B cell (primary cell): ENCODE results near the gene HOXC9. TPM values are rescaled to one million over a fixed set of nuclear protein-coding genes. Genes with fewer than 3 reads are reported as not detected.

Experiments used
- ATAC-seq: fragments of 200-7000 bp; cut with Tn5 transposase; one replicate; pipeline ENCODE4 v1.10.0; 2021; ENCODE audit warnings: low read depth, mild to moderate bottlenecking, moderate number of reproducible peaks, moderate library complexity
- CTCF ChIA-PET: fragments of 350-600 bp; sonication (Branson Sonifier 250); formaldehyde crosslinking; loops from one replicate; lab custom pipeline; 2021; ENCODE audit warnings: antibody characterized with exemption, inconsistent platforms; lab: Charles Lee
- POLR2A ChIA-PET: fragments of 350-600 bp; sonication (Branson Sonifier 250); formaldehyde crosslinking; loops from one replicate; lab custom pipeline; 2021; ENCODE audit warnings: antibody characterized with exemption; lab: Charles Lee
- DNase-seq: peaks from one replicate; pipeline ENCODE4 v3.0.0; 2013
- H2AFZ ChIP-seq: 2 replicates; pipeline ENCODE4 v1.6.1; 2012; ENCODE audit warnings: mild to moderate bottlenecking, low read depth, low read length; ENCODE audit not compliant: insufficient read depth, poor library complexity, severe bottlenecking
- H3K27ac ChIP-seq, 2 donors: 1 replicate in 1 of 2; 2 replicates in 1 of 2; pipeline ENCODE4 v1.5.1; 2012 to 2013; ENCODE audit warnings: low read length in 2 of 2, mild to moderate bottlenecking in 2 of 2, moderate library complexity in 1 of 2
- H3K27me3 ChIP-seq, 4 experiments: fragments of 200-600 bp in 1 of 4; sonication (generic) in 1 of 4; replicated peaks in 1 of 4; 1 replicate in 2 of 4; 2 replicates in 2 of 4; pipeline versions ENCODE4 v1.6.1 to v1.7.0; 2013 to 2016; ENCODE audit warnings: low read length in 3 of 4, mild to moderate bottlenecking in 2 of 4, mixed read lengths in 1 of 4, moderate library complexity in 1 of 4; ENCODE audit not compliant: insufficient read depth in 4 of 4, control insufficient read depth in 3 of 4; ENCODE audit errors: control extremely low read depth in 1 of 4
- H3K36me3 ChIP-seq, 2 experiments: replicated peaks in 1 of 2; 1 replicate in 1 of 2; 2 replicates in 1 of 2; pipeline versions ENCODE4 v1.6.1 to v1.7.1; 2013; ENCODE audit warnings: low read length in 1 of 2; ENCODE audit not compliant: insufficient read depth in 2 of 2, control insufficient read depth in 1 of 2; ENCODE audit errors: control extremely low read depth in 1 of 2, extremely low read depth in 1 of 2
- H3K4me1 ChIP-seq, 2 donors: fragments of 200-600 bp in 1 of 2; sonication (generic) in 1 of 2; 1 replicate in 1 of 2; 2 replicates in 1 of 2; pipeline versions ENCODE4 v1.5.1 to v1.6.1; 2013 to 2017; ENCODE audit warnings: low read length in 2 of 2; ENCODE audit not compliant: control insufficient read depth in 2 of 2, insufficient read depth in 2 of 2
- H3K4me2 ChIP-seq: replicated peaks from 2 replicates; pipeline ENCODE3; 2012; ENCODE audit warnings: mild to moderate bottlenecking, low read depth, low read length; ENCODE audit not compliant: poor library complexity, severe bottlenecking
- H3K4me3 ChIP-seq, 5 experiments: fragments of 200-600 bp in 1 of 5; sonication (generic) in 1 of 5; 1 replicate in 3 of 5; 2 replicates in 2 of 5; pipeline versions ENCODE4 v1.5.1 to v1.7.0; 2011 to 2016; ENCODE audit warnings: low read length in 4 of 5, mild to moderate bottlenecking in 4 of 5, low read depth in 2 of 5, control low read depth in 1 of 5, moderate library complexity in 1 of 5; ENCODE audit not compliant: insufficient read depth in 1 of 5; ENCODE audit errors: control extremely low read depth in 1 of 5, extremely low read depth in 1 of 5
- H3K79me2 ChIP-seq: fragments of 200-600 bp; sonication (generic); one replicate; pipeline ENCODE4 v1.6.0; 2016; ENCODE audit warnings: low read length; ENCODE audit not compliant: control insufficient read depth, insufficient read depth
- H3K9ac ChIP-seq: fragments of 200-600 bp; sonication (generic); 2 replicates; pipeline ENCODE4 v1.6.1; 2017; ENCODE audit warnings: mild to moderate bottlenecking, low read length, moderate library complexity
- H3K9me3 ChIP-seq, 3 donors: one replicate each; pipeline versions ENCODE4 v1.6.1 to v1.7.1; 2013; ENCODE audit warnings: low read length in 2 of 3; ENCODE audit not compliant: control insufficient read depth in 2 of 3, insufficient read depth in 1 of 3; ENCODE audit errors: control extremely low read depth in 1 of 3
- H4K20me1 ChIP-seq: 2 replicates; pipeline ENCODE4 v1.6.0; 2012; ENCODE audit warnings: mild to moderate bottlenecking, low read length; ENCODE audit not compliant: insufficient read depth, control insufficient read depth, poor library complexity, severe bottlenecking
- H3K27ac Mint-ChIP-seq: one replicate; pipeline ENCODE4 v1.8.0; 2021; ENCODE audit warnings: mixed read lengths
- H3K27me3 Mint-ChIP-seq: one replicate; pipeline ENCODE4 v1.8.0; 2021; ENCODE audit warnings: mixed read lengths
- H3K4me1 Mint-ChIP-seq: one replicate; pipeline ENCODE4 v1.8.0; 2021; ENCODE audit warnings: mixed read lengths
- H3K4me3 Mint-ChIP-seq: one replicate; pipeline ENCODE4 v1.8.0; 2021; ENCODE audit warnings: mixed read lengths
- H3K9me3 Mint-ChIP-seq: one replicate; pipeline ENCODE4 v1.8.0; 2022; ENCODE audit warnings: mixed read lengths; ENCODE audit not compliant: insufficient read depth
- EZH2 ChIP-seq: IDR thresholded peaks from 2 replicates; pipeline ENCODE4 v1.6.1; 2012; ENCODE audit warnings: borderline replicate concordance, low read depth, mild to moderate bottlenecking, moderate library complexity, low read length; ENCODE audit not compliant: insufficient read depth, poor library complexity, severe bottlenecking
- WGBS: methylation state at CpG from one replicate; pipeline ENCODE4 v1.1.5; 2013; ENCODE audit warnings: missing lambda C conversion rate; ENCODE audit not compliant: insufficient coverage; 5-methylcytosine and 5-hydroxymethylcytosine counted together
- intact Hi-C: fragments of 100-400 bp; cut with micrococcal nuclease; formaldehyde crosslinking; loops from one replicate; pipeline ENCODE4 v1.10.0; 2022
- polyA plus RNA-seq: library from polyadenylated mRNA; depleted of rRNA; stranded (reverse); fragments of >200 nt; gene quantifications from 2 replicates; pipeline ENCODE4 v1.2.3, GENCODE V29; 2012
- total RNA-seq, 2 donors: library from RNA; stranded (reverse); fragments of 120-200 nt in 1 of 2; gene quantifications; 1 replicate in 1 of 2; 2 replicates in 1 of 2; pipeline versions ENCODE4 v1.2.3 to v1.2.4, GENCODE V29; 2013 to 2022
- TF ChIP-seq, protein P1 (sequence below): fragments of 200-600 bp; IDR thresholded peaks from one replicate; pipeline ENCODE4 v1.8.0; 2022; ENCODE audit warnings: antibody characterized with exemption, mild to moderate bottlenecking

HOXC9 gene
- total and polyA plus RNA-seq, 2 donors (not counting 1 experiment from before 2014, with no cell fraction given) = not detected

DNA sequence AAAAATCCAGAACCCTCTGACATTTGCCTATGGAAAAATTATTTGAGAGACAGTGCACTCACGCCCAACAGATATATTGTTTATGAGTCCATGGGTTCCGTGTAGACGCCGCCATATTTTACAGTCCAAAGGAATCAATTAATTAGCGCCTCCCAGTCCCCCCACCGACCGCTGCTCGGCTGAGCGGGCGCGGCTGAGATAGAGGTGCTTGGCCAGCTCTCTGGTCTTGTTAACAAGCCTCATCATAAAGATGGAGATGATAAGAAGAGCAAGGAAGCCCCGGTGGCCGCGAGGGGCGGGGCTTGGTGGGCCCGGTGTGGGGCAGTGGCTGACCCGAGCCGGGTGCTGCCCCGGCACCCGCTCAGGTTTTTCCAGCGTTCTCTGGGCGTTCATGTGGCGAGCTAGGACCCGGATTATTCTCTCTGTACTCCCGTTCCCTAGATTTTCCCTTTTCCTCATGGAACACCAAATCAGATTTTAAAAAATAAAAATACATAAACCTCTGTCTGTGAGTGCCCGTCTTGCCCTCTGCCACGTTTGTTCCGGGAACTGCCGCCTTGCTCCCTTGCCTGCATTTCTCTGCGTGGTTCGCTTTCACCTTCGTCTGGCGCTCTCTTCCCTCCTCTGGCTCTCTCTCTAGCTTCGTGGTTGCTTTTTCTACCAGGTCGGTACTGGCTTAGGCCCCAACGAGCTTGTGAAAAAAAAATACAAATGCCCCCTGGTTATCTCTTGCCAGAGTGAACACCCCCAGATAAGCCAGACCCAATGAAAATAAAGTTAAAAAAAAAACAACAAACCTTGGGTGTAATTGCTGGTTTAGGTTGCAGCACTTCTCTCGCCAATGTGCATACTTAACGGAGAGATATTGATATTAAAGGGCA, 36.3 kb upstream of the HOXC9 start:
- 16% methylated on average over 24 of the region's 38 CpGs for WGBS
- no peak for TF ChIP-seq EZH2
- TF ChIP-seq, protein P1, sequence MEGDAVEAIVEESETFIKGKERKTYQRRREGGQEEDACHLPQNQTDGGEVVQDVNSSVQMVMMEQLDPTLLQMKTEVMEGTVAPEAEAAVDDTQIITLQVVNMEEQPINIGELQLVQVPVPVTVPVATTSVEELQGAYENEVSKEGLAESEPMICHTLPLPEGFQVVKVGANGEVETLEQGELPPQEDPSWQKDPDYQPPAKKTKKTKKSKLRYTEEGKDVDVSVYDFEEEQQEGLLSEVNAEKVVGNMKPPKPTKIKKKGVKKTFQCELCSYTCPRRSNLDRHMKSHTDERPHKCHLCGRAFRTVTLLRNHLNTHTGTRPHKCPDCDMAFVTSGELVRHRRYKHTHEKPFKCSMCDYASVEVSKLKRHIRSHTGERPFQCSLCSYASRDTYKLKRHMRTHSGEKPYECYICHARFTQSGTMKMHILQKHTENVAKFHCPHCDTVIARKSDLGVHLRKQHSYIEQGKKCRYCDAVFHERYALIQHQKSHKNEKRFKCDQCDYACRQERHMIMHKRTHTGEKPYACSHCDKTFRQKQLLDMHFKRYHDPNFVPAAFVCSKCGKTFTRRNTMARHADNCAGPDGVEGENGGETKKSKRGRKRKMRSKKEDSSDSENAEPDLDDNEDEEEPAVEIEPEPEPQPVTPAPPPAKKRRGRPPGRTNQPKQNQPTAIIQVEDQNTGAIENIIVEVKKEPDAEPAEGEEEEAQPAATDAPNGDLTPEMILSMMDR = no peak
- peaks cover 90% of the 10 kb centered on the region for H3K27me3 Mint-ChIP-seq
- intact Hi-C loops = no loop called here
- no peak overlapping the region for H3K4me3 Mint-ChIP-seq
- H3K4me2 ChIP-seq = no peak overlapping the region
- H4K20me1 ChIP-seq = no peaks in the 10 kb centered on the region
- H3K9ac ChIP-seq = no peak overlapping the region
- DNase-seq (no peak), ATAC-seq (no peak)
- POLR2A ChIA-PET = no interaction called here
- no peak overlapping the region for H3K27ac Mint-ChIP-seq
- CTCF ChIA-PET = interaction anchor here (0.6 kb wide), 1 partner anchor 42 kb away, joined by 3 read pairs; no protein-coding TSS in a partner anchor
- peaks cover 1 to 66% (median 3%) of the 10 kb centered on the region in 3 donors for H3K9me3 ChIP-seq
- H3K27me3 ChIP-seq = peaks cover 1 to 99% (median 91%) of the 10 kb centered on the region in 4 experiments
- no peak overlapping the region for H3K4me3 ChIP-seq
- H3K4me1 Mint-ChIP-seq = peaks cover 23% of the 10 kb centered on the region
- no peaks in the 10 kb centered on the region for H3K36me3 ChIP-seq
- H3K27ac ChIP-seq = no peak overlapping the region
- H3K9me3 Mint-ChIP-seq = no peaks in the 10 kb centered on the region
- H3K79me2 ChIP-seq = no peaks in the 10 kb centered on the region
- peaks cover 28 to 49% of the 10 kb centered on the region in 2 donors for H3K4me1 ChIP-seq
- no peak overlapping the region for H2AFZ ChIP-seq

DNA sequence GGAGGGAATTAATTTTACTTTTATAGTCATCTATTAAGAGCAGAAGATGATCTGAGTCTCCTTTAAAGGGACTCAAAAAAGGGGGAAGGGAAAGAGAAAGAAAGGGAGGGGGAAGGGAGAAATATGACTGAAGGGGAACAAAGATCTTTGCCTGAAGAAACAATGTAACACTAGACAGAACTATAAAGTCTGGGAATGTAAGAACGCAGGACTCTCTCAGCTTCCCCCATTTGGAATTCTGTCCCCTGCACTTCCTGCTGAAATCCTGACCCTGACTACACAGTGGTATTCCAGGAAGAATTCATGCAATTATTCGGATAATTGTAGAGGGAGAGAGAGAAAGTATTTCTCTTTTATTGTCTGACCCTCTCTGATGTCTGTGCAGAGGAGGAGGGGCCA, 35.6 kb upstream of the HOXC9 start:
- ChIA-PET POLR2A (interaction anchor here (0.6 kb wide), 1 partner anchor 45 kb away, joined by 5 read pairs; the partner anchor contains the start of gene HOXC8), CTCF (interaction anchor here (0.6 kb wide), 1 partner anchor 41 kb away, joined by 3 read pairs; no protein-coding TSS in a partner anchor)
- intact Hi-C loops = no loop called here
- Histone ChIP-seq H3K79me2 (no peaks in the 10 kb centered on the region), H3K27ac (no peak overlapping the region), H3K9me3 (peaks cover 1 to 70% (median 3%) of the 10 kb centered on the region in 3 donors), H4K20me1 (no peaks in the 10 kb centered on the region), H3K9ac (no peak overlapping the region), H3K36me3 (no peaks in the 10 kb centered on the region), H3K27me3 (peaks cover 1 to 99% (median 92%) of the 10 kb centered on the region in 4 experiments), H2AFZ (no peak overlapping the region), H3K4me3 (no peak overlapping the region), H3K4me2 (no peak overlapping the region), H3K4me1 (peaks cover 28 to 53% of the 10 kb centered on the region in 2 donors)
- DNase-seq = no peak
- Mint-ChIP-seq H3K9me3 (no peaks in the 10 kb centered on the region), H3K27ac (no peak overlapping the region), H3K4me1 (peaks cover 23% of the 10 kb centered on the region), H3K4me3 (no peak overlapping the region), H3K27me3 (peaks cover 90% of the 10 kb centered on the region)
- no CpG with 5 or more reads among the region's 2 CpGs for WGBS
- ATAC-seq = no peak
- TF ChIP-seq EZH2 = no peak
- TF ChIP-seq, protein P1 = no peak
